Smooth muscle cell (in vitro differentiated cells): ENCODE results near the gene SEMA3B. TPM values are rescaled to one million over a fixed set of nuclear protein-coding genes. Genes with fewer than 3 reads are reported as not detected.

Experiments
- DNase-seq: peaks from one replicate; lab custom pipeline; 2025; ENCODE audit not compliant: unreplicated experiment; lab: John Stamatoyannopoulos, UW
- H2AFZ ChIP-seq: fragments of 200-600 bp; sonication (generic); 2 replicates; pipeline ENCODE4 v1.6.0; 2016; ENCODE audit warnings: antibody characterized with exemption, low read depth, mild to moderate bottlenecking
- H3F3A ChIP-seq: fragments of 200-600 bp; sonication (generic); 2 replicates; pipeline ENCODE4 v1.6.0; 2017; ENCODE audit warnings: antibody characterized with exemption, low read depth
- H3K27ac ChIP-seq: fragments of 200-600 bp; sonication (generic); 2 replicates; pipeline ENCODE4 v1.5.1; 2016; ENCODE audit warnings: low read depth, mild to moderate bottlenecking
- H3K27me3 ChIP-seq: fragments of 200-600 bp; sonication (generic); 2 replicates; pipeline ENCODE4 v1.6.1; 2016; ENCODE audit warnings: low read depth, mild to moderate bottlenecking
- H3K36me3 ChIP-seq: fragments of 200-600 bp; sonication (generic); 2 replicates; pipeline ENCODE4 v1.5.1; 2016; ENCODE audit warnings: low read depth
- H3K4me1 ChIP-seq: fragments of 200-600 bp; sonication (generic); 2 replicates; pipeline ENCODE4 v1.5.1; 2016; ENCODE audit warnings: low read depth
- H3K4me2 ChIP-seq: fragments of 200-600 bp; sonication (generic); 2 replicates; pipeline ENCODE4 v1.6.0; 2016; ENCODE audit warnings: mild to moderate bottlenecking
- H3K4me3 ChIP-seq: fragments of 200-600 bp; sonication (generic); 2 replicates; pipeline ENCODE4 v1.5.1; 2016; ENCODE audit warnings: mild to moderate bottlenecking
- H3K79me2 ChIP-seq: fragments of 200-600 bp; sonication (generic); 2 replicates; pipeline ENCODE4 v1.6.0; 2016; ENCODE audit warnings: low read depth, mild to moderate bottlenecking
- H3K9ac ChIP-seq: fragments of 200-600 bp; sonication (generic); 2 replicates; pipeline ENCODE4 v1.6.0; 2016; ENCODE audit warnings: low read depth
- H3K9me3 ChIP-seq: fragments of 200-600 bp; sonication (generic); replicated peaks from 2 replicates; pipeline ENCODE4 v1.5.1; 2016; ENCODE audit warnings: low read depth
- H4K20me1 ChIP-seq: fragments of 200-600 bp; sonication (generic); 2 replicates; pipeline ENCODE4 v1.6.0; 2016; ENCODE audit warnings: low read depth
- WGBS: methylation state at CpG from one replicate; pipeline ENCODE4 v1.1.7; 2016; ENCODE audit warnings: low lambda C conversion rate; 5-methylcytosine and 5-hydroxymethylcytosine counted together
- polyA plus RNA-seq: library from polyadenylated mRNA; unstranded; fragments of >200 nt; fragmentation: Nextera tagmentation; extraction: Ambion mirVana; gene quantifications from 2 replicates; pipeline ENCODE4 v1.2.1, GENCODE V29; 2016
- total RNA-seq: library from RNA; depleted of rRNA; stranded (reverse); fragments of >200 nt; gene quantifications from 2 replicates; pipeline ENCODE4 v1.2.3, GENCODE V29; 2014
- TF ChIP-seq, protein P1 (sequence below): fragments of 200-600 bp; sonication (generic); IDR thresholded peaks from 2 replicates; pipeline ENCODE4 v1.5.1; 2017; ENCODE audit warnings: borderline replicate concordance, mild to moderate bottlenecking, antibody characterized with exemption; ENCODE audit not compliant: insufficient read depth, poor library complexity, severe bottlenecking

The SEMA3B gene
- total and polyA plus RNA-seq, 2 experiments from 2014 or later, result 26.3 to 48.3 TPM

GRCh38 chr3:50266836-50267235, 2.1 kb upstream of the SEMA3B start:
- Histone ChIP-seq H4K20me1 (no peaks in the 10 kb centered on the region), H3F3A (peaks cover 25% of the 10 kb centered on the region), H3K4me2 (peak overlapping the region; percentile 94), H3K9me3 (no peaks in the 10 kb centered on the region), H3K4me3 (peak overlapping the region; percentile 50), H3K27me3 (no peaks in the 10 kb centered on the region), H3K79me2 (no peaks in the 10 kb centered on the region), H3K27ac (peak overlapping the region; percentile 75), H2AFZ (no peak overlapping the region), H3K9ac (peak overlapping the region; percentile 63), H3K4me1 (peaks cover 50% of the 10 kb centered on the region), H3K36me3 (no peaks in the 10 kb centered on the region)
- 74% methylated on average over 7 of the region's 7 CpGs for WGBS
- TF ChIP-seq, protein P1, sequence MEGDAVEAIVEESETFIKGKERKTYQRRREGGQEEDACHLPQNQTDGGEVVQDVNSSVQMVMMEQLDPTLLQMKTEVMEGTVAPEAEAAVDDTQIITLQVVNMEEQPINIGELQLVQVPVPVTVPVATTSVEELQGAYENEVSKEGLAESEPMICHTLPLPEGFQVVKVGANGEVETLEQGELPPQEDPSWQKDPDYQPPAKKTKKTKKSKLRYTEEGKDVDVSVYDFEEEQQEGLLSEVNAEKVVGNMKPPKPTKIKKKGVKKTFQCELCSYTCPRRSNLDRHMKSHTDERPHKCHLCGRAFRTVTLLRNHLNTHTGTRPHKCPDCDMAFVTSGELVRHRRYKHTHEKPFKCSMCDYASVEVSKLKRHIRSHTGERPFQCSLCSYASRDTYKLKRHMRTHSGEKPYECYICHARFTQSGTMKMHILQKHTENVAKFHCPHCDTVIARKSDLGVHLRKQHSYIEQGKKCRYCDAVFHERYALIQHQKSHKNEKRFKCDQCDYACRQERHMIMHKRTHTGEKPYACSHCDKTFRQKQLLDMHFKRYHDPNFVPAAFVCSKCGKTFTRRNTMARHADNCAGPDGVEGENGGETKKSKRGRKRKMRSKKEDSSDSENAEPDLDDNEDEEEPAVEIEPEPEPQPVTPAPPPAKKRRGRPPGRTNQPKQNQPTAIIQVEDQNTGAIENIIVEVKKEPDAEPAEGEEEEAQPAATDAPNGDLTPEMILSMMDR, result no peak
- DNase-seq, result no peak

DNA sequence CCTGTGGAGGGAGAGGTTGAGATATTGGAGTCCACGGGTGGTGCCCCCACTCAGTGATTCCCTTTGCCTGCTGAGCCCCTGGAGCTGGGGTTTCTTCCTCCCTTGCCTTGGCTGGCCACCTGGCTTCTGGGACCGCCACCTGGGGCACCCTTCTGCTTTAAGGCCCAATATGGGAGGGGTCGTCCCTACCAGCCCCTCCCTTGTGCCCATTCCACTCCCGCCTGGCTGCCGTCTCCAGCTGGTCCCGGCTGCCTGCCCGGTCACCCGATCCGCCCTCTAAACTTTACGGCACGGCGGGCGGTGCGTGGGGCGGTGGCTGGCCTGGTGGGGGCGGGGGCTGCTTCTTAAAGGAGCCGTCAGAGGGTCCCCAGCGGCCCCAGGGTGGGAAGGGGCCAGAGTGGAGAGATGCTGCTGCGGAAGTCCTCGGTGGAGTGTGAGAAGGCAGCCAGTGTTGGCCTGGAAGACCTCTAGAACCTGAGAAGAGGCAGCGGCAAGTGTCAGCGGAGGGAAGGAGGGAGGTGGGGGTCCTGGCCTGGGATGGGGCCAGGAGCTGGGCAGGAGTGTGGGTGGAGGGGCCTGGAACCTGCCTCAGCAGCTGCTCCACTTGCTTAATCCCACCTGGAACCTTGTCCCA, 1.6 kb upstream of the SEMA3B start:
- Histone ChIP-seq H3K4me2 (peak overlapping the region; percentile 94), H3K9me3 (no peaks in the 10 kb centered on the region), H3K4me1 (peaks cover 50% of the 10 kb centered on the region), H3K9ac (peak overlapping the region; percentile 63), H3K27ac (peak overlapping the region; percentile 75), H4K20me1 (no peaks in the 10 kb centered on the region), H3F3A (peaks cover 23% of the 10 kb centered on the region), H3K4me3 (peak overlapping the region; percentile 50), H3K27me3 (no peaks in the 10 kb centered on the region), H3K36me3 (no peaks in the 10 kb centered on the region), H3K79me2 (no peaks in the 10 kb centered on the region), H2AFZ (no peak overlapping the region)
- WGBS, result 29% methylated on average over 20 of the region's 22 CpGs
- TF ChIP-seq, protein P1, result no peak
- DNase-seq, result no peak

GRCh38 chr3:50268276-50268675, 671 bp upstream of the SEMA3B start:
- Histone ChIP-seq H3K9me3 (no peaks in the 10 kb centered on the region), H3K79me2 (no peaks in the 10 kb centered on the region), H3K36me3 (no peaks in the 10 kb centered on the region), H3K27ac (peak overlapping the region; percentile 67), H2AFZ (no peak overlapping the region), H3K4me2 (peak overlapping the region; percentile 94), H3F3A (peaks cover 19% of the 10 kb centered on the region), H3K27me3 (peaks cover 3% of the 10 kb centered on the region), H3K9ac (no peak overlapping the region), H3K4me3 (no peak overlapping the region), H3K4me1 (peaks cover 53% of the 10 kb centered on the region), H4K20me1 (no peaks in the 10 kb centered on the region)
- TF ChIP-seq, protein P1, result no peak
- no peak for DNase-seq
- WGBS, result 85% methylated on average over 3 of the region's 3 CpGs

GRCh38 chr3:50269460-50269859, 513 bp downstream of the SEMA3B start:
- Histone ChIP-seq H3K36me3 (no peaks in the 10 kb centered on the region), H3K27me3 (peaks cover 15% of the 10 kb centered on the region), H2AFZ (no peak overlapping the region), H3F3A (peaks cover 15% of the 10 kb centered on the region), H3K27ac (peak overlapping the region; percentile 67), H3K9ac (peak overlapping the region; percentile 48), H3K4me3 (peak overlapping the region; percentile 27), H3K4me1 (peaks cover 43% of the 10 kb centered on the region), H3K9me3 (no peaks in the 10 kb centered on the region), H4K20me1 (peaks cover under 1% of the 10 kb centered on the region), H3K4me2 (peak overlapping the region; percentile 75), H3K79me2 (no peaks in the 10 kb centered on the region)
- no peak for DNase-seq
- 86% methylated on average over 4 of the region's 4 CpGs for WGBS
- TF ChIP-seq, protein P1, result no peak
